Fibroblast of skin of abdomen (primary cell): Measurements from ENCODE around the gene BNC2.

Source experiments
- DNase-seq: peaks from one replicate; pipeline ENCODE4 v3.0.0-alpha.2; 2013

The BNC2 gene

DNA sequence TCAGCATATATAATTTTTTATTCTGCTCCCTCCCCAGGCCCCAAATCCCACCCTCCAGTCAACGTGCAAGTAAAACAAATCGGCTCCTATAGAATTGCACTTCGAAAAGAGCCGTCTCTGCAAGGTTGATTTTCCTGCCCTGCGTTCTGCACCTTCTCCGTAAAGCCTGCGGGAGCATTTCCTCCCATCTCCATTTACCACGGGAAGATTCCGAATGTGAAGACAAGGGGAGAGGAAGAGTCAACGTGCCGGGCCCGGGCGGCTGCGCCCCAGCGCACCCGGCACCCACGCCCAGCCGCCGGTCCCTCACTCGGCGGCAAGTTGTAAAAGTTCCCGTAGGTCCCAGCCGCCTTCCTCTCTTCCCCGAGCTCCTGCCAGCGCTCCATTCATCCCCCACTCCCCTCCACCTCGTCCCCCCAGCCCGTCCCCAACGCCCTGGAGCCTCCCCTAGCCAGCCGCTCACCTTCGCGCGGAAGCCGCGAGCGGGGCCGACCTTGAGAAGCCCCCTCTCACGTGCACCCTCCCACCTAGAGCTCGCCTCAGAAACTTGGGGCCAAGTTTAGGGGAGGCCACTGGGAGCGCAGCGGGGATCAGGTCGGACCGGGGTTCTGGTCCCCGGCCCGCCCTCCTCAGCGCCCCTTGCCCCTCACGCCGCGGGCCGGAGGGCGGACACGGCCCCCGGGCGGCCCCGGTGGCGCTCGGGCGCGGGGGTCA, 431 bp downstream of the BNC2 start:
- peak; percentile 27 for DNase-seq

DNA sequence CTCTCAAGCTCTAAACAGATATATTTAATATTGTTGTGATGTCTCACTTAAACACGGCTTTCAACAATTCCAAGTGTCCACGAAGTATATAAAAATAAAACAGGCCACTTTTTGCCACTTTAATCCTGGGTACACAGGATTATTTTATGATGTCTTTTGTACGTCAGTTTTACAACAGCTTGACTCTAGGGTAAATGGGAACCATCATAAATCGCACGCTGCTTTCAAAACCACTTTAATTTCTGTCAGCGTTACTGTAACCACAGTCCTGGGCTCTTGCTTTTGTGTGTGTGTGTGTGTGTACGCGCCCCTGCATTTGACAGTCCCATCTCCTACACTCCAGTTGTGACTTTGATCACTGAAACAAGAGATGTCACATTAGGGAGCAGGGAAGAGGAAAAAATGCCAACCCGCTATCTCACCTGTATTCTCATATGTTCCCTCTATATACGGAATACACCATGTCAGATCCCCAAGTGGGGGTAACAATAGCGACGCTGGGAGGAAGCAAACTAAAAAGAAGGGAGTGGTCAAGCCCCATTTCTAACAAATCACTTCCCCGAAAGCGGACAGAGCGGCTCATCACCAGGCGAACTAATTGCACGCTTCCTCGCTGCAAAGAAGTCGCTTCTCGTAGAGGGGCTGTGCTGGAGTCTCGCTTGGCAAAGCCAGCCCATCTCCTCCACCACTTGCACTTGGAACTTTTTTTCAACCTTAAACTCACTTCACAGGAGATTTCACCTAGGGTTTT, 1.2 kb downstream of the BNC2 start:
- peak; percentile 51 for DNase-seq

DNA sequence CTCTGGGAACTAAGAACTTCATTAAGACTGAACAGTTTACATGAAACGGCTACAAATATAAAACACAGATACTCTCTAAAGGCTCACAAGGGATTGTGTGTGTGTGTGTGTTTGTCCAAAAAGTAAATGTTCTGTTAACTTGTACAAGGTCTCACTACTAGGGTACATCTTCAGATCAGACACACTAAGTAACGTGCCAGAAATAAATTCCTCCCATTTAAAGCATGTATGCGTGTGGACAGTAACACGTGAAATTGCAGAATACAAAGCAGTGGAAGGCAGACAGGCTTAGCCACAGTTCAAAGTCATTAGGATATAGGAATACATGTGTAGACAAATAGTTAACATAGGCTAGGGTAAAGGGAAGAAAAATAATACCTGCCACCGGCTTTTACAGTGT, 1.8 kb downstream of the BNC2 start:
- DNase-seq = peak; percentile 6

DNA sequence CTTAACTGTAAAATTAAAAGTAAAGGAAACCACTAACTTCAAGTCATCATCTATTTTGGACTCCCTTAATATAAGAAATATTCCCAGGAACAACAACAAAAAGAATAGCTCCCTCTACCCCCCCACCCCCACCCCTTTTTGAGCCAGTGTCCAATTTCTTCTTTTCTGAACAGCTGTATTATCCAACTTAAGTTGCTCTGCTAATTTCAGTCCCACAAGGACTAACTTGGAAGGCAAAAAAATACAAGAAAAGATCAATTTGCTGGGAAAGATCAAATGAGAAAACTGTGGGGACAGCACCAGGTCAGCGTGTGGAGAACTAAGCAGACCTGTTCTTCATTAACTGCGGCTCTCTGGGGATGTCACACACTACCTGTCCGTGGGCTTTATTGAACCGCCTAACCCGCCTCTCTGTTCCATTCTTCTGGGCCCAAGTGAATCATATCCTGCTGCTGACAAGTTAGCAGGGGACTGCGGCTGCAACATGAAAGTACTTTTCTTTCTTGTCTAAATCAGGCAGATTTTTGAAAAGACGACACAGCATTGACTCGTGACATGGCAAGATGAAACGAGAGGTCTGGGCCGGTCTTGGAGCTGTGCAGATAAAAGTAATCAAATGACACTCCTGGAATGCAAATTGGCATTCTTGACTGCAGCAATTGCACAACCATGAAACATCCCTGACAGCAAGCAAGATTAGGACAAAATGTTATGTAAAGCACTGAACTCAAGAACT, 2.7 kb downstream of the BNC2 start:
- DNase-seq = peak; percentile 82

DNA sequence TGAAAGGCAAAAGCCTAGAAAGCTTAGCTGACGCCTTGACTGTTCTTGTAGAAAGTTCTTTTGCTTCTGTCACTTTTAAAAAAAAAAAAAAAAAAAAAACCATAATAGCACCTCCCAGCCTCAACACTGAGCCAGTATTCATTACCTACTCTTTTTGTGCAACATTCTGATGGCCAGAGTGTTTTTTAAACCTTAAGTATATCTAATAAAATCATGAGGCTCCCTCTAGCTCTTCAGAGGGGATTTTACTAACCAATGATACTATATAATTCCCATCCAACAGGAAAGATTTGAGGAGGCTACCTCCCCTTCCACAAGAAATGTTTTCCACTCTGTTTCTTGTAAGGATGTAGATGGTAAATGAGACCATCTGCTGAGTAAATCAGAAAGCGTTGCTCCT, 3.9 kb downstream of the BNC2 start:
- peak; percentile 44 for DNase-seq

DNA sequence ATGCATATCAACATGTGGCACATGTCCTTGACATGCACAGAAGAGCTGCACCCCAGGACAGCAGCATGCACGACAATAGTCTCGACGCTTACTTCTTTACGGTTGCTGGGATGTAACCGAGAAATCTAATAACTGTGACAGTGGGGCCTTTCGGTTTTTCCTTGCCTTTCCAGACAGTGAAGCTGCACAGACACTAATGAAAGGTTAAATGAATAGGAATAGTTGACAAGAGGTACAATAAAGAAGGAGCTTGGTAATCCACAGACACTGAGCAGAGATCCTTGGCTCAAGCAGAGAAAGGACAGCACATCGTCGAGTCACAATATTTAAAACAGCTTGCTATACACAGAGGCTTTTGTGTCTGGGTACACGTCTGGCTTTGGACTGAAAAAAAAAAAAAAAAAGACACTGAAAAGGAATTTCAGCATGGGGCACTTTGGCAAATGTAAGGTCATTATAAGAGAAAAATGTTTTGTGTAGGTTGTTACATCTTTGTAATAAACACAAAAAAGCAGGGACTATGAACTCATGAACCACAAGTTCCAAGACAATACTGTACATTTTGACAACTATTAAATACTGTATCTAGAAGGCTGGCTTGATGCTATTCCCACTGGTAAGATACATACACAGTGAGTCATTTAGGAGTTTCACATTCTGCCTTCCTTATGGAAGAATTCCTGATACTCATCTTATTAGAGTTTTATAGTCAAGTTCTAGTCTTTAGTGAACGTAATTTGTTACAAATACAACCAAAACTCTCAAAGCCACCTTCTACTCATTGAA, 5.6 kb downstream of the BNC2 start:
- DNase-seq = peak; percentile 78

DNA sequence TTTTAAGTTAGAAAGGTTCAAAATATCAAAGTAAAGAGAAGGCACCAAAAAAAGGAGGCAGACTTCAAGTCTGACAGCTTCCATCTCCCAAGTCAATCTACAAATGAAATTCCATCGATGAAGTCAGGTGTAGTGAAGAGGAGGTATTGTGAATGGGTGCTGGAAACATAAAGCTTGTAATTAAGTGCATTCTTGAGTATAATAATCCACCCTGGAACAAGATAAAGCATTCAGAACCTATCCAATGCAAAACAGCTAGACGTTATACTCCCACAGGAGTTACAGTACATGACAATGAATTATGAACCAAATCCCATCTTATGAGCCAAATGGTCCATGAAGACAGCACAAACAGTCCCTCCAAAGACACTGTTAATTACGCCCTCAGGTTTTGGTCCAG, 22.3 kb downstream of the BNC2 start:
- DNase-seq = no peak

DNA sequence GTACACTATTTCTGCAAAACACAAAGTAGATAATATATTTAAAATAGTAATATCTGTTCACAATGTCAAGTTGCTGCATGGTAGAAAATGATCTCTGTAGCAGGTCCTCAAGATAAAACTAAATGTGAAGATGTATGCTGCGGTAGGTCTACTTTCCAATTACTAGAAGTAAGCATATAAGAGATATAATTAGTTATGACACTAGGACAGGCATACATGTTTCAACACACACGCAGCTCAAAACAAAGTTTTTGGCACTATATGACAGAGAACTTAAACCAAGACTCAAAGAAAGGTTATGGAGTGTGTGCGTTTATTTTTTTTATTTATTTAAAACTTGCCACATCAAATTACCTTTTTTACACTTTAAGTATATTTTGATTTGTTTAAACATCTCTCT, 23.5 kb downstream of the BNC2 start:
- DNase-seq = no peak

DNA sequence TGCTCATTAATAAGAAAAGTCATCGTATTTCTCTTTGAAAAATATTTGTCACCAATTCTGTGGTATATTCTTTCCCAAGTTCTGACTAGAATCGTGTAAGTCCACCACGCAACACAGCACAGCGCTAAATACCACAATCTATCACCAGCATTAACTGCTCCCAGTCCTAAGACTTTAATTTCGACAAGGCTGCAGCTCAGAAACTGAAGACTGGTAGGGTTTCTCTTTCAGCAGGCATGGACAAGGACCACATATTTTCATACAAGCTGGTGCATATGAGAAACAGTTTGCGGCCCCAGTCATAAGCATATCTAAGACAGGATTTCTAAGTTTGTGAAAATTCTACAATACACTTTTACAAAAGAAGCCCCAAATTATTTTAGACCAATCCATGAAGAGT, 24.1 kb downstream of the BNC2 start:
- no peak for DNase-seq

DNA sequence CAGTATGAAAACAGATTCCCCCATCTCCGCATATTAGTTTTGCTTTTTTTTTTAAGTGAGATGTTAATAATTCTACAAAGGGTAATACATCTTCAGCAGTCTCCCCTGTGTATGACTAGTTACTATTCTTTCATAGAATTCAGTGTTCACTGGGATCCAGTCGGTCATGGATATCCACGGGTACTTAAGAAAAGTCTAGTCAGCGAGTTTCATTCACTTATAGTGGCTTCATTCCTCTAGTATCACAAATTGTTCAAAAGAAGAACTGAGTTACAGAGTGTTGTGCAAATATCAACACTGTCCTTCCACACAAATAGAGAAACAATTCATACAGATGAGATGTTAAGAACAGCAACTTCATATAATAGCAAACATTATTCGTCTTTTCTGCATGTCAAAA, 35.7 kb downstream of the BNC2 start:
- DNase-seq = no peak

DNA sequence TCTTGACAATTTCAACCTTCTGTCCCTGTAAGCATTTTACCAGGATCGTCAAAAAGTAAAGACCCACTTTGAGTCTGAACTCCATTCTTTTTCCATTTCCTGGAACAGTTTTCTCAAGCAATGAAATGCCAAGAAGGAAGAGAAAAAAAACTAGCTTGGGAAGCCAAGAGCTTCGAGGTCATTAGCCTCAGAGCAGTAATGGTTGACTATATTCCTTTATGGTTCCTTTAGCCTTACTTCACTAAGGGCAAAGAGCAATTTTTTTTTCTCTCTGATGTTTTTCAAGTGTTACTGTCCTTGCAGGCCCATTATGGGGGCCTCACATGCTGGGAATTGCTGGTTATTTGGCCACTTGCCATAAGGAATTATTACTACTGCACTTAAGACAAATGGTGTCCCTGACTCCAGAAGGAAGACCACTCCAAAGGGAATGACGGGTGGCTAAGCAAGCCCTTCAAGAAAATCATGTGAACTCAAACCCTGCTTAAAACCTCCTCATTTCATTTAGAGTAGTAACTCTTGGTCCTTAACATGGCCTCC, 37.1 kb downstream of the BNC2 start:
- DNase-seq = no peak

DNA sequence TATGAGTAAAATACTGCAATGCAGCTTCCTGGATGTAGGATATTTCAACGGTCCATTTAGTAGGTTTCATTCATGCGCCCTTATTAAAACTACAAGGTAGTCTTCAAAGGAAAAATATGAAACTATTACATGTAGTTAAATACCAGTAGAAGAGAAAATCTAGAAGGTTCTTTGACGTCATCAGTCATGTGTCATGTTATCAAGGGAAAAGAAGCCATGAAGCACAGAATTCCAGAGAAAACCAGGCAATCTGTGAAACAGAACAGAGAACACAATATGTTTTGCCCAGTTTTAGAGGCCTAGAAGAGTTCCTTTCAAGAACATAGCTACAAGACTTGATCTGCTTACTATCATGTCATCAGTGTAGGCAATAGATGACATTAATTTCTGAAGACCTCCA, 38.4 kb downstream of the BNC2 start:
- DNase-seq = no peak

DNA sequence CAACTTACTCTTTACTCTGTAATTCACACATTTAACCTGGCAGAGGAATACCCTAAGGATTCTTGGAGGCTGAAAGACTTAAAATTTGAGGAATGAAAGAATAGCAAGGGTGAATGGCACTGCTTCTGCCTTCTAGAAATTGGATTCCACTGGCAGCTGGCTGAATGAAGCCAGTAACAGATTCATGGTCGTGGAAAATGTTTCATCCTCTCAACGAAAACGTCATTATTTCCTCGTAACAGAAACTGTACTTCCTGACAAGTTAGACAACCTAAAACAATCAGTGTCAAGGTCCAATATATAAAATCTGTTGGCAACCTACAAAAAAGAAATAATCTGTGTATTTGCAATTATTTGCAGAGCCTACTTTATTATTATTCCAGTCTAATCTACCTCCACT, 39.7 kb downstream of the BNC2 start:
- no peak for DNase-seq

DNA sequence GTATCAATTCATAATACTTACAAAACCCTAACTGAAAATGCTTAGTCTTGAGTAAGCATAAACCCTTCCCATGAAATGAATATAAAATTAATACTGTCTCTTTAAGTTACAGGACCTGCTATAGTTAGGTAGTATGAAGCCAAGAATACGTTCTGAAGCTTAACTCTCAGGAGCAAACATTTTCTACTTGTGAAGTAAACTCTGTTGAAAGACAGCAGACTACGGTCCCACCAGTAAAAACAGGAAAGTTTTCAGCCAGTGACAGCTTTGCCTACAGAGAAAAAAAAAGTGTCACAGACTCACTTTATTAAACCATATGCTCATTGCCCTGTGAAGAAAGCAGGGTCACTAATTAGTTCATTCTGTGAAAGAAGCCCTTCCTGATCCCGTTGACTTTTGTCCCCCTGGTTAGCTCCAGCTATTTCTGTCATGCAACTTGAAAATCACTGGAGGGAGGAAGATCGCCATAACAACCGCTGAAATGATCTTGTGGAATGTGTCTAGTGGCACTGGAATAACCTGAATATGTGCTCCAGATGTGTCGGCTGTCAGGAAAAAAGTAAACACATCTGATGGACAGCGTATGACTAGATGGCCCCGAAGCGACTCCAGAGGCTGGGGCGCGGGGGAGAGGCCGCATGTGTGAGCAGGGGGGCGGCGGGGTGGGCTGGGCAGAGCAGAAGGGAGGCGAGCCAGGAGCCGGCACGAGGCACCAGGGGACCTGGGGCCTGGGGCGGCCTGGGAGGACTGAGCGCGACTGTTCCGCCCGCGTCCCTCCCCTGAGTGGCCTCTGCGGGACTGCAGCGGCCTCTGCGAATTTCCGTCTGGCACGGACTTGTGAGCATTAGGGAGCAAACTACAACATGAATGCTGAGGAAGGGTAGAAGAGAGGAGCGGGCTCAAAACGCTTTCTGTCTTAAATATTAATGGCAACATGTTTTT, 41.9 kb downstream of the BNC2 start:
- DNase-seq = peak; percentile 87

DNA sequence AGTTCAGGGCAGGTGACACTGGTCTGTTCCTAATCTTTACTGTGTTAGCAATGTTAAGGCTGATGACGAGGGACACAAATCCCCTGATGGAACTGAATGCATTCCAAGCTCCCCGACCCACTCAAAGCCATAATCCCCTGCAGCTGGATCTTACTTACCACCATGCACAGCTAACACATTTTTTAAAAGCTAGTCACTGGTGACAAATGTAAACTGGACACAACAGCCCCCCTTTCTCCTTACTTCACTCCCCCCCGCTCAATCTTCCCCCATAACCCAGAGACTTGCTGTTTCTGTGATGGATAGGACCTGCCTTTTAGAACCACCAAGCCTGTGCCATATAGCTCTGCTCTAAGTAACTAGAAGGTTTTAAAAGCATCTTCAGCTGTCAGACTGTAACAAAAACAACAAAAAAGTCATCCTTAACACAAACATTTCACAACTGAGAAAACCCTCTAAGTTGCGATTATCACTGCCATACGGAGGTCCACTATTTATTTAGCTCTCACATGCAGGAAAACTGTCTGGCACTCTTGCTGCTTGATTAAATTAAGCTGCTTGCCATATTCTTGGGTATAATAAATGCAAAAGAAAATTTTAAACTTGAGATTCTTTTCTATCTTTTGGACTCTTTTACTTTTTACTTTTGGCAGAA, 44.4 kb downstream of the BNC2 start:
- DNase-seq = peak; percentile 97

DNA sequence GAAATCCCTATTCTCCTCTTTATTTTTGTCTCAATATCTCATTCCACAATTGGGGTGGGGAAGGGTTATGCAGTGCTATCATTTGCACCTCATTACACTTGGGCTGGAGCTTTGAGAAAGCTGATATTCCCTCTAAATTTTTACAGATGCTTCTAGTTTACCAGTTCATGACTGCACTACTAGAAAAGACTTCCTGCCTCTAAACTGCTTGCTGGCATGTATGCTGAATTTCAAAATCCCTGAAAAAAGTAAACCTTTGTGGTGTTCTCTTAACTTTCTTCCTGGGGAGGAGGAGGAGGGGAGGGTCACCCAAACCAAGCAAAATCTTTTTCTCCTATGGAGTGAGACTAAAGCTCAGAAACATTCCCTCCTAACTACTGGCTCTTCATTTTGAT, 45.1 kb downstream of the BNC2 start:
- DNase-seq = peak; percentile 82

DNA sequence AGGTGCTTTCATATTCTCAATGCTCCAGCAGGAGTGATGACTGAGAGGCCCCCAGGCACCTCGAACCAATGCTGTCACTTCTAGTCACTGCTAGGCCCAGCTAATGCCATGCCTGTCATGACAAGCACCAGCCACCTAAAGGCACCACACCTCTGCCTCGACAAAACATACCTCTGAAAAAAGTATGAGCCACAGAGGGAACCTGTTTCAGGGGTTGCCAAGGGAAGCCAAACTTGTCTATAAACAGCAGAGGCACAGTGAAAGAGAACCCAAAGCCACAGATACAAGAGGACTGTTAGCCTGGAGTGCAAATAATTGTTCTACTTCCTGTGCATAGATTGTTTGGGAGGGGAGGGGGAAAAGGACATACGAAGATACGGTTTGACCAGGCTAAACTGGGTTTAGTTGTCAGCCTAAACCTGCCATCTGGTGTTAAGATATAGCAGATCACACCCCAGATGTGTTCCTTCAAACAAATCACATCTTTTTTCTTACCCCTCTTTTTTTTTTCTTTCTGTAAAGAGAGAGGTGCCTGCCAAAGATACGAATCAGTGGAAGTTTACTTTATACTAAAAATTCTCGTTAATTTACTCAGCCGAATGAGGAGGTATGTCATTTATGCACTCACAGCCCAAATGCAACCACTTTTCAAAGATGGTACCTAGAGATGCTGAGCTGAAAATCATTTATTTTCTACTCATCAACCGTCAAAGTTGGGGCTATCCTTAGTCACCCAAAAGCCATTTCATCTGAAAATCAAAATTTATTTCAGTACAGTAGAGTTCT, 45.7 kb downstream of the BNC2 start:
- DNase-seq = peak; percentile 72

DNA sequence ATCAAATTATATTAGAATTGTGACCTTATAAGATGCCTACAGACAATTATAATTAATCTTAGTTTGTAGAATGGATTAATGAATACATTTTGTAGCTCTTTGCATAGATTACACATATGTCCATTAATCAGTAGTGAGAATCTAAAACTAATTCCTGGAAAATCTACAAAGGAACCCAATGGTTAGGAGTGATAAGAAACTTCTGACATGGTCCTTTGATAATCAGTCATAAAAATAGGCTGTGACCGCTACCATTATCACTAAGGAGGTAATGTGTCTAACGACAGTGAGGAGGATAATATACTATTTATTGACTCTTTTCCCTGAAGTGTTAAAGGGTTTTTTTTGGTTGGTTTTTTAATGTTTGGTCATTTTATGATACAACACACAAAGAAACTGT, 46.6 kb downstream of the BNC2 start:
- DNase-seq = no peak

DNA sequence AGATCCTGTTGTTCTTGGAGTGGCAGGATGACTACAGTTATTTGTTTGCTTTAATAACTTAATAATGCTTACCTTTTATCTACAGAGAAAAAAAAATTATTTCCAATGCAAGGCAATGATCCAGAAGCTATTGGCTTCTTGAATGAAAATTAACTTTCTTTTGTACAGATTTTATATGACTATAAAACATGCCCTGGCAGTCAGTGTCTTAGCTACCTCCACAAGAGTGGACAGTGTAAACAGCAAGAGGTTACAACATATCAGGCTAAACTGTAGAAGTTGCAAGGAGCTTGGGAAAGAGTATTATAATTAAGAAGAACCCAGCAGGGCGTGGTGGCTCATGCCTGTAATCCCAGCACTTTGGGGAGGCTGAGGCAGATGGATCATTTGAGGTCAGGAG, 49.1 kb downstream of the BNC2 start:
- no peak for DNase-seq

DNA sequence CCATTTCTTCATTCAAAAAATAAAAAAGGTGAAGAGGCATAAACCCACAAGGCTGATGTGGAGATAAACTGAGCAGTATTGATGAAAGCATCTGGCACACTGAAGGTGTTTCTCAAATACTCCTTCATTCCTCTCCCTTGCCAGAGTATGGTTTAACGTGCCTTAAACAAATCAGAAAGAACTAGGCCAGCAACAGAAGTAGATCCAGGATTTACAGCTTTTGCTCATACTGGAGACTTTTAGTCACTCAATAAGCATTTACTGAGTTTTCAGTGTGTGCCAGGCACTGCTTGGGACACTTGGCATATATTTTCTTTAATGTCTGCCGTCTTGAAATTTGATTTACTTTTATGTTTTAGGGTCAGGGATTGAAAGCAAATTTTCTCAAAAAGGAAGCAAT, 53.0 kb downstream of the BNC2 start:
- DNase-seq = no peak
